Stimulated activated CD8-positive, alpha-beta memory T cell treated with anti-CD3 and anti-CD28 coated beads, Interleukin-15, amount 100 ng/mL, for 4 hours (primary cell): ENCODE results near the gene SLC38A8.

Experiments
- DNase-seq, 2 donors: peaks; one replicate each; pipeline ENCODE4 v3.0.0-alpha.2; 2020; ENCODE audit warnings: low read depth in 2 of 2

SLC38A8 gene

DNA sequence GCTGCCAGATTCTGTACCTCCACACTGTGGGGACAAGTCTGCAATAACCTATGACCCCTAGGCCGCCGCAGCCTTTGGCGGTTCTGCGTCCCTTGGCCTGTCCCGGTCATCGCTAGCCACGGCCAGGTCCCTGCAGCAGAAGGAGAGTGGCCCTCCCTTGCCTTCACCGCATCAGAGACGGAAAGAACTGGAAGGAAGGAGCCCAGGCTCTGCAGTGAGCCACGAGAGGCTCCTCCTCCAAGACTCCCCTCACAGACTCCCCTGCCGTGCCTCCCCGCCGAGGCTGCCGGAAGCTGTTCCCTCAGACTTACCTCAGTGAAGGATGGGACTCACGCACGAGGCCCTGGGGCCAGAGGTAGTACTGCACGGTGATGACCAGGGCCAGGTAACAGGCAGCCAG lies 11.0 kb downstream of the SLC38A8 start:
- DNase-seq = no peak

DNA sequence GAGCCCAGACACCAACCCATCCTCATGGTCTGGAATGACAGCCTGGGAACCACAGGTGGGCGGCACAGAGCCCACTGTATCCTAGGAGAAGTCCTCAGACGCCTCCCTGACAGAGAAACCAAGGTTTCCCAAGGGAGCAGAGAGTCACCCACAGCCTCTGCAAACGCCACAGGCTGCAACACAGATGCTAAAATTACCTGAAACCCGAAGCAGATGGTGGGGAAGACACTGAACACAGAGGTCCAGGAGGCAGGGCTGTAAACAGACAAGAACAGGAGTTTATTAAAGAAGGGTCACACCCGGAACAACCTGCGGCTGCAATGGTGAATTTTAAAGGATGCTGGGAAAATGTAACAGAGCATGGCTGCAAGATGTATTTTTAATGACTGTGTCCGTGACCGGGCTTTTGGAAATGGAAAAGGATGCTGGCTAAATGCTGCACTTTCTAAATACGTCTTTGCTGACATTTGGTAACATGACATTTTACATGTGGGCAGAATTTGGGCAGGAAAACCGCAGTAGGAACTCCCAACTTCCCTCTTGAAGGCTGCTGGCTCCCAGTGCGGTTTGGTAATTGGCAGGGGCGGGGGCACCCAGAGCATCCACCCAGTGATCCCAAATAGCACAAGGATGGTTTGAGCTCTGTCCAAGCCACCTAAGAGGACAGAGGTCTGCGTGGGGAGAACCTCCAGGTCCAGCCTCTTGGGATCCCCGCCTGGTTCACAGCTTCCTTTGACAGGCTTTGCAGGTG lies 13.1 kb downstream of the SLC38A8 start:
- DNase-seq = no peak

DNA sequence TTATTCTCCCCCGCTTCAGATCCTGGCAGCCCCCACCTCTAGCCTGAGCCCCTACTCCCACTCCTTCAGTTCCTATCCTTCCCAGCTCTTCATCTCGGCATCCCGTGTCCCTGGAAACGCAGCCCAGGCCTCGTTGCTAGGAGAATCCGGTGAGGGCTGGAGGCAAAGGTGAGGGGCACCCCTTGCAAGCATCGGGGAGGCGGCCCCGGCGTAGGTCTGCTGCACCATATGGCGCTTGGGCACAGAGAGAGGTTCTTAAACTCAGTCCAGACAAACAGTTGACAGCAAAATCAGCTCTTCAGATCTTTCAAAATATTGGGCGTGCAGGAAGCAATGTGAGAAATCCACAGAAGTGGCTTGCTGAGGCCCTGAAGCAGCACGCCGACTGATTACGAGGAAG lies 15.0 kb downstream of the SLC38A8 start:
- no peak for DNase-seq

DNA sequence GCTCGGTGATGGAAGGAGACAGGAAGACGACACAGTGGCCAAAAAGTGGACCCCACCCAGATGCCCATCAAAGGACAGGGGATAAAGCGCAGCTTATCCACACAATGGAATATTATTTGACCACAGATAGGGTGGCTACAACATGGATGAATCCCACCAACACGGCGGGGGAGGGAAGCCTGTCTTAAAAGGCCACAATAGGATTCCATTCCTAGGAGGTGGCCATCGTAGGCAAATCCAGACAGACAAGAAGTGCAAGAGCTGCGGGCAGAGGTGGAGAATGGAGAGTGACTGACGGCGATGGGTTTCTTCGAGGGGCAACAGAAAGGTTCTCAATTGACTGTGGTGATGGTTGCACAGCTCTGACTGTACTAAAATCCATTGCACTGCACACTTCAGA lies 16.0 kb downstream of the SLC38A8 start:
- DNase-seq = no peak

DNA sequence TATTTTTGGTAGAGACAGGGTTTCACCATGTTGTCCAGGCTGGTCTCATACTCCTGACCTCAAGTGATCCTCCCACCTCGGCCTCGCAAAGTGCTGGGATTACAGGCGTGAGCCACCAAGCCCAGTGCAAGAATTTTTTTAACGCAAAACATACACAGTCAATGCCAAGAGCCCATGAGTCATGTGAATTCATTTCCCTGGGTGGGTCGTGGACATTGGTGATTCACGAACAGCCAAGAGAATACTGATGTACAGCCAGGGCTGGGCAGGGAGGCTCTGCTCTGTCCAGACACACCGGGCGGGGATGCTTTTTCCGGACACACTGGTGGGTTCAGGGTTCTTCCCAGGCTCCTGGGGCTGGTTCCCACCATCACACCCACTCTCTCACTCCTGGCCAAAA lies 17.7 kb downstream of the SLC38A8 start:
- no peak for DNase-seq

DNA sequence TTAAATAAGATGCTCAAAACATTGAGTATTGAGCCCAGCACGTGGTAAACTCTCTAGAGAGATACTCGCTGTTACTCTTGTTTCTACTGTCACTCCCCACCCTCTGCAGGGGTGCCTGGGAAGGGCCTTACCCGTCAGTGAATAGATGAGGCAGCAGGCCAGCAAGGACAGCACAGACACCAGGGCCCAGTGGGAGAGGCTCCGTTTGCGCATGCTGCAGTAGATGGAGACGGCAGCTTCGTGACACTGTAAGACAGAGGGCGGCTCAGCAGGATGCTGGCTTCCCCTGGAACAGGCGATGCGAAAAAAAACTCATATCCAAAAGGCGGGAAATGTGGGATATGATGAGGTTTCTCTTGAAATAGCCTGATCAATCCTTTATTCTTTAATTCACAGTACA lies 20.0 kb downstream of the SLC38A8 start:
- no peak for DNase-seq

DNA sequence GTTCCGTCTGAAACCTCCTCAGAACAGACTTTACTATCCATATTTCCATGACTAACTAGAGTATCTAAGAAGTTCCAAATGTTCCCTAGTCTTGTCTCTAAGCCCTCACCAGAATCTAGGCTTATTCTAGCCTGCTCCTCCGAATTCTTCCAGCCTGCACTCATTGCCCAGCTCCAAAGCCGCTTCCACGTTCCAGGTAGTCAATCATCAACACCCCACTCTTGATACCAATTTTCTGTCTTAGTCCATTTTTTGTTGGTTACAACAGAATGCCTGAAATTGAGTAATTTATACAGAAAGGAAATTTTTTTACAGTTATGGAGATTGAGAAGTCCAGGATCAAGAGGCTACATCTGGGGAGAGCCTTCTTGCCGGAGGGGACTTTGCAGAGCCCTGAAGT lies 21.1 kb downstream of the SLC38A8 start:
- DNase-seq = no peak

DNA sequence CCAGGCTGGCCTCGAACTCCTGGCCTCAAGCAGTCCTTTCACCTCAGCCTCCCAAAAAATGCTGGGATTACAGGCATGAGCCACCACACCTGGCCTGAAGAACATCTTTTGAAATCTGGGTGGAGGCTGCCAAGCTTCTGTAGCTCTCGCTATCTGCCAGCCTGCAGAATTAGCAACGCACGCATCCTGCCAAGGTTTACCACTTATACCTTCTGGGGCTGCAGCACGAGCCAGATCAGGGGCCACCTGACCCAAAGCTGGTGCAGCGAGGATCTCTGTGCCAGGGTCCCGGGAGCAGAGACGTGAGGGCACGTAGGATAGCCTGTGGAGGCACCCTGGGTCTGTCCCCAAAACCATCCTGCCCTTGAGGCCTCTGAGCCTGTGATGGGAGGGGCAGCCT lies 22.2 kb downstream of the SLC38A8 start:
- no peak for DNase-seq

DNA sequence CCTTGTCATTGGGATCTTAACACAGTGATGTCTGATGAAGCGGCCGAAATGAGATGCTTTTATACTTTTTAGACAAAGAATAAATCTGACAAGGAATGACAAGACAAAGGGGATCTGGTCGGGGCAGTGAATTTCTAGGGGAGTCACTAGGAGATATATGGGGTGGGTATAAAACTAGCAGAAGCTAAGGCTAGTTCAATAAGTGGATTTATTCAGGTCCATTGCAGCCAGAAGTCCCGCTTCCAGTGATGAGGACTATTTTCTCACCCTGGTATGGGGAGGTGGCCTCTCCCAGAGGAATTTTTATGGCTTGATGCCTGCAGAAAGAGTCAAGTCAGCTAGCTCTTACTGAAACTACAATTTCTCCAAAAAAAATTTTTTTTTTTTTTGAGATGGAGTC lies 23.9 kb downstream of the SLC38A8 start:
- no peak for DNase-seq

DNA sequence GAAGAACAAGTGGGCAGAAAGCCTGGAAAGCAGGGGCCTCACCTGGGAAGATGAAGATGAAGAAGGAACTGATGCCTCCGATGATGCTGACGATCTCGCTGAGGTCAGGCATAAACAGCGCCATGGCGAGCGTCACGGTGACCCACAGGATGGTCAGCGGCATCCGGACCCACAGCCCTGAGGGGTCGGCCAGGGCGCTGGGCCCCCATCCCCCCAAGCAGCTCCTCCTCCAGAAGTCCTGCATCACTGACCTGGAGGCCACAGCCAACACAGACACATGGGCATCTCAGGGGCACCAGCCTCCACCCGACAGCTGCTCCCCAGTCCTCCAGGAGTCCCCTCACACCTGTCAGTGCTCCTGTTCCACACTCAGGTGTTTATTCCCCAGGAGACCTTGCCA lies 26.1 kb downstream of the SLC38A8 start:
- DNase-seq = no peak

DNA sequence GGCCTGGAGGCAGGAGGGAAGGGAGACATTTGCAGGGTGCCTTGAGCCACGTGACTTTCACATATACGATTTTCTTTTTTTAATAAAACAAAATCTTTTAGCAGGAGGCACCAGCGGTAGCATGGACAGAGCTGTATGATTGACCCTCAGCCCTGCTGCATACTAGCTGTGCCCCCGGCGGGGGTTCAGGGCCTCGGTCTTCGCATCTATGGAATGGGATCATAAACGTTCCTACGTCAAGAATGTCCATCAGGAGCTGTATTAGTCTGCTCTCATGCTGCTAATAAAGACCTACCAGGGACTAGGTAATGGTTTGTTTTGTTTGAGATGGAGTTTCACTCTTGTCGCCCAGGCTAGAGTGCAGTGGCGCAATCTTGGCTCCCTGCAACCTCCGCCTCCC lies 27.2 kb downstream of the SLC38A8 start:
- no peak for DNase-seq

DNA sequence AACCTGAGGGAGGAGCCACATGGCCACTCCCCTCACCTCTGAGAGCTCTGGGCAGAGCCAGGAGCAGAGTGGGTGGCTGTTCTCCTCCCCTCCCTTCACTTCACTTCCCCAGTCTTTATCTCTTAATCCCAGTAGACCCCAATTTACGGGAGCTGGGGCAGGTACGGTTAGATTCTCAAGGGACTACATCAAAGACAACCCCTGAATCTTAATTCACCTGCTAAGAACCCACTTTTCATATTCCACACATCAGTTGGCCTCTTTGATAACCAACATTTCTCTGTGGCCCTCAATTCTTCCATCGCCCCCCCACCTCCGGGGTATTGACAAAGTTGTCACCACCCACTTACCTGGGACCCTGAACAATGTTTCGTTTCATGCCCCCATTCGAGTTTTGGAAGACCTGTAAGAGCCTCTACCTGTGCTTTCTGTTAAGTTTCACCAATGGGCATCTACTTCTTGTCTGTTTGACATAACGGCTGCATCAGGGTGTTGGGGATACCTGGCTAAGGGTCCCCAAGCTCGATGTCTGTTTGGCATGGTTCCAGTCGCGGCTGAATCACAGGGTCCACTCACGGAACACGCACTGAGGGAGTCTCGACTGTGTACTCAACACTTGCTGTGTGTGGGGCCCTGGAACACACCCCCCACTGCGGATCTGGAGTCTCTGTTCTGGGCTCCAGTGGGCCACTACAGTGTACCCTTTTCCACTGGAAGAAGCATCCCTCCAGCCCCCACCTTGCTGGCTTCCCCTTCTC lies 27.8 kb downstream of the SLC38A8 start:
- DNase-seq = no peak

DNA sequence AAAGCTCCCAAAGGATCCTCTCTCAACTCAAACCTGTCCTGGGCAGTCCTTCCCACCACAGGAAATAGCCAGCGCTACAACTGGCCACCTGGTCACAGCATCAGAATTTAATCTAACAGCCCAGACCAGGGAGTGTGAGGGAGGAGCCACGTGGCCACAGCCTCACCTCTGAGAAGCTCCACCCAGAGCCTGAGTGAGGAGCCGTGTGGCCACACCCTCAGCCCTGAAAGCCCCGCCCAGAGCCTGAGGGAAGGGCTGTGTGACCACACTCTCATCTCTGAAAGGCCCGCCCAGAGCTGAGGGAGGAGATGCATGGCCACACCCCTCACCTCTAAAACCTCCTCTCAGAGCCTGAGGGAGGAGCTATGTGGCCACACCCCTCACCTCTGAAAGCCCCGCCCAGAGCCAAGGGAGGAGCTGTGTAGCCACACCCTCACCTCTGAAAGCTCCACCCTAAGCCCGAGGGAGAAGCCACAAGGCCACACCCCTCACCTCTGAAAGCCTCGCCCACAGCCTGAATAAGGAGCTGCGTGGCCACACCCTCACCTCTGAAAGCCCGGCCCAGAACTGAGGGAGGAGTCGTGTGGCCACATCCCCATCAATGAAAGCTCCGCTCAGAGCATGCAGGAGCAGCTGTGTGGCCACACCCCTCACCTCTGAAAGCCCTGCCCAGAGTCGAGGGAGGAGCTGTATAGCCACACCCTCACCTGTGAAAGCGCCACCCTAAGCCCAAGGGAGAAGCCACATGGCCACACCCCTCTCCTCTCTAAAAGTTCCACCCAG lies 28.6 kb downstream of the SLC38A8 start:
- DNase-seq = peak in 1 of 2 donors; percentile 17

DNA sequence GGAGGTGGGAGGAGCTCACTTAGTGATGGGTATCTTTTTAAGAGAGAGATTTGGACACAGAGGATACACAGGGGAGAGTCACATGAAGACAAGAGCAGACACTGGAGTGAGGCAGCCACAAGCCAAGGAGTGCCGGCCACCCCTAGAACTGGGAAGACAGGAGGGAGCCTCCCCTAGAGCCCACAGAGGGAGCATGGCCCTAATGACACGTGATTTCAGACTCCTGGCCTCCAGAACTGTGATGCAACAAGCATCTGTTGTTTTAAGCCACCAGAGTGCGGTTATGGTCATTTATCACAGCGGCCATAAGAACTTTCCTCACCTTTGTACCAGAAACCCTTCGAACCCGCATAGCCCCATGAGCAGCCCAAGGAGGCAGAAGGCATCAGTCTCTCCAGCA lies 33.3 kb downstream of the SLC38A8 start:
- no peak for DNase-seq

DNA sequence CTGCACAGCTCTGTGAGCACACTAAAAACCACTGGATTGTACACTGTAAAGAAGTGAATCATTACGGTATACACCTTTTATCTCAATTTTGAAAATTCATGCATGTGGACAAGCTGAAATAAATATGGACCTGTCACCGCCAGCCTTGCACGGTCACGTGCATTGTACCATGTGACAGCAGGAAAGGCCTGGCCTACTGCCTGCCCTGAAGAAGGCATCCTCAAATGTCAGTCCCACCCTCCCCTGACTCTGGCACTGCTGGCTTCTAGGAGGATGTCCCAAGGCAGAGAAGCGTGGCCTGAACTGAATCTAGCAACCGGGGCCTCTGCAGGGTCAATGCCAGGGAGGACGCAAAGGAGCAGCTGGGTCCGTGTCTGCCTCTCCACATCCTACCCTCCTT lies 34.6 kb downstream of the SLC38A8 start:
- no peak for DNase-seq

DNA sequence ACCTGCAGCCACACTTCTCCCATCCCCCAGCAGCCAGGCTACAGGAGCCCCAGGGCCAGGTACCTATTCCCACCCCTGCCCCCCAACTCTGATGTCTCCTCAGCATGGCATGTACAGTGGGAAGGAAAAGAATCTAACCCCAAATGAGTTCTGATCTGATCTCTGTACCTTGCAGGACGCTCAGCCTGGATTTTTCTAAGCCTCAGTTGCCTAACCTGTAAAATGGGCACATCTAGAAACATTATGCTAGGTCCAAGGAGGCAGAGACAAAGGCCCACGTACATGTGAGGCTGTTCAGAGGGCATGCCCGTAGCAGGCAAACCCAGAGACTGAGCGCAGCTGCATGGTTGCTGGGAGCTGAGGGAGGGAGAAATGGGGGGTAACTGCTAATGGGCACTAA lies 35.1 kb downstream of the SLC38A8 start:
- DNase-seq = no peak

DNA sequence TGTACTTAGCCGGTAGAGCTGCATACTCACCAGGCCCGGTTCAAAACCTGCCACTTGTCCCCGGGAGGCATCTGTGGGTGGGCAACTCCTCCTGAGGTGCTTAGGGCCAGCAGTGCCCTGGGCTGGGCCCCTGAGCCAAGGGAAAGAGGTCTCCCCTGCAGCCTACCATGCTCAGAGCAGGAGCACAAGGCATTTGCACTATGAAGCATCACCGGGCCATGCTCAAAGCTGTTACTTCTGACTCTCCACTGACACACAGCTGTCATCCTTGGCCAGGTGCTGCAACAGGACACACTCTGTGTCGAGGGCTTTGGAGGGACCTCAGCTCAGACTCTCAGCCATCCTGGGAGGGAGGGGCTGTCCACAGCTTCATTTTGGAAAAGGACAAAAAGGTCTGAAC lies 37.2 kb downstream of the SLC38A8 start:
- DNase-seq = no peak

DNA sequence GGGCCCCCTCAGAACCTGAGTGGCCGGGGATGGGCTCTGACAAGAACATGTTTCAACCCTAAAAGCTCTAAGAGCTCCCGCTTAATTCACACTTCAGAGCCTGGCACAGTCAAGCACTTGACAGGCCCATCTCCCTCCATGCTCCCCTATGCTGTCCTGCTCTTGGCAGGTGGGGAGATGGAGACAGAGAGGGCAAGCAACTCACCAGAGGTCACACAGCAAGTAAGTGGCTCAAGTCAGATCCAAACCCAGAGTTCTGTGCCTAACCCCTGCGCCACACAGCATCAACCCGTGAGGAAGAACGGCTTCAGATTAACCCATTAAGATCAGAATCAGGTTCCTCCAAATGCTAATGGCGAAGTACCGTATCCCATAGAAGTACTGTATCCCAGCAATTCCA lies 38.2 kb downstream of the SLC38A8 start:
- no peak for DNase-seq

DNA sequence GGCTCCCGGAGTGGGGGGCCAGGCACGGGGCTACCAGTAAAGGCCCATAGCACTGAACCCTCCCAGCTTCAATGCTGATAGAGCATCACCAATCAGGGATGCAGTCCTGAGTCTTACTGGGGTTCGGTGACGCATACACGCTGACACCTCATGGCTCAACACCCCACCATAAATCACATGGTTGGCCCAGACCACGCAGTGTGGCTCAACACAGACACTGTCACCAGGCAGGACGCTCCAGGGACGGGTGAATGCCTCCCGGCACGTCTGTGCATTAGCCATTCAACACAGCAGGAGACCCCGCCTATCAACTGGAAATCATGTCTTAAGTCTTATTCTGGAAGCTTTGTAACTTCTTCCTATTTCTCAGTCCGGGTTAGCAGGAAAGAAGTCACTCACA lies 39.6 kb downstream of the SLC38A8 start:
- no peak for DNase-seq

DNA sequence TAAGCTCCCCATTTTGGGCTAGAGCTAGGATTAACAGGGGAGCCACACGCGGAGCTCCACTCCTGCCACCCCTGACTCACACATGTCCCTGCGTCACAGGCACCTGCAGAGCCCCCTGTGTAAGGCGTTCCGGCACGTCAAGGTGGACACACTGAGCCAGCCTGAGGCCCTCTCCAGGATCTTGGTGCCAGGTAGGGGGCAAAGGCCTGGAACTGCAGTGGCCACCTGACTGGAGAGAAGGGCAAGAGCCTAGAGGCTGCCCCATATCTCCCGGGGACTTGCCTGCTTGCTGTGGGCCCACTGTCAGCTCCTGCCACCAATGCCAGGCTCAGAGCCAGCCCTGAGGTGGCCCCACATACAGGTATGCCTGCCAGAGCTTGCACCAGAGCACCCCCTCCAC lies 40.9 kb downstream of the SLC38A8 start:
- no peak for DNase-seq

DNA sequence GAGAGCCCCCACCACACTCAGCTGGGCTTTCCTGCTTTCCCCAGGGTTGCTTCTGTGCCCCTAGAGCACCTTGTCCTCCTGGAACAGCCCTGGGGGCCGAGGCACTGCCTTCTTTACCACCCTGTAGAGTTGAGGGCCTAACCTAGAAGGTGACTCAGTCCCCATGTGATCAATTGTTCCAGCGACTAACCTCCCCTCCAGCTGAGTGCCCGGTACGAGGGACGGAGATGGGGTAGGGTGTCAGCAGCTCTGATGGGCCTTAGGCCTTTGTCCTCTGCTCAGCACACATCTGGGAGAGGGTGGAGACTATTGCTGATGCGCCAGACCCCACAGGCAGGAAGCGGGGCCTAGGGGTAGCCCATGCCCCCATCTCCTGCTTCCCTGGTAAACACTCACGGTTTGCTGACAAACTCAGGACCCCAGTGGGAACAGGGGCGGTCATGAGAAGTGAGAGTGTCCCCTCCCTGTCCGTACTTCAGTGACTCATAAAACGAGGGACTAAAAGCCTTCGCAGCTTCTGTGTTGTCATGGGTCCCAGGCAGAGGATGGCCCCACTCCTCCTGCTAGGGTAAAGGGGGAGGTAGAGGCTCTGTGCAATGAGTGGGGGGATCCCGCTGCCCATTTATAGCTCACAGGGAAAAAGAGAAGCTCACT lies 41.5 kb downstream of the SLC38A8 start:
- DNase-seq = no peak

DNA sequence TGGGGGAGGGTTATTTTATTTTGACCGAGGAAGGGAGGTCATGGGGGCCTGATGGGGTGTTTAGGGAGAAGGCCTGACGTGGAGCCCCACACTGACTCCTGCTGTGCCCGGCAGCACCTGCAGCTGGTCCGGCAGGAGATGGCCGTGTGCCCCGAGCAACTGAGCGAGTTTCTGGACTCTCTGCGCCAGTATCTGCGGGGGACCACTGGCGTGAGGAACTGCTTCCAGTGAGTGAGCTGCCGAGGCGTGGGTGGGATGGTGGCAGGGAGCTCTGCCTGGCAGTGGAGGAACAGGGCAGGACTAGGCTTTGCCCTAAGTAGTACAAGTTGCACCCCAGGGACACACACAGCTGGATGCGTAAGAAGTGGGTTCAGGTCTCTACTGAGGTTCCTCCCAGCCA lies 44.5 kb downstream of the SLC38A8 start:
- DNase-seq = no peak
